GM19239 (cell line): ENCODE data around the gene CPE.
"Not testable (repeated sequence)": the region's sequence is repeated elsewhere in the genome, so short reads cannot be mapped to it uniquely, and the experiment has no call there.

ENCODE experiments used
- DNase-seq: peaks from one replicate; pipeline ENCODE4 v3.0.0; 2011; ENCODE audit warnings: low spot score; ENCODE audit not compliant: insufficient read length
- FAIRE-seq: peaks from 2 replicates; lab custom pipeline; 2011; peaks lifted over from hg19 to GRCh38; lab: Jason Lieb, UNC

Gene CPE

DNA sequence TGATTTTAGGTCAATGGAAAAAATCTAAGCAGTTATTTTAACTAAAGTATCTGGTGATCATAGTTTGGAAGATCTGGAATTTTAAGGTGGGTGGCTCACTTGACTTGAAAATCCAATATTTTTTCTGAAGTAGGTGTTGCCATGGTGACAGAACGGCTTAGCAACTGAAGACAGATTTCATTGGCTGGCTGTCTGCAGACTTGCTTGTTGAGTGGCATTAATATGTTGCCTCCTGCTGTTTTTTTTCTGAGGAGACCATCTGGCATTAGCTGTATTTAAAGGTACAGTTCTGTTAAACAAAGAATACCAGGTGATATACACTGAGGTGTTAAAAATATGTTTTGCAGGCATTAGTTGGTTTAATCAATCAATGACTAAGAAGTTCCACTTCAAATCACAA lies 19.8 kb downstream of the CPE start:
- DNase-seq (no peak), FAIRE-seq (no peak)

DNA sequence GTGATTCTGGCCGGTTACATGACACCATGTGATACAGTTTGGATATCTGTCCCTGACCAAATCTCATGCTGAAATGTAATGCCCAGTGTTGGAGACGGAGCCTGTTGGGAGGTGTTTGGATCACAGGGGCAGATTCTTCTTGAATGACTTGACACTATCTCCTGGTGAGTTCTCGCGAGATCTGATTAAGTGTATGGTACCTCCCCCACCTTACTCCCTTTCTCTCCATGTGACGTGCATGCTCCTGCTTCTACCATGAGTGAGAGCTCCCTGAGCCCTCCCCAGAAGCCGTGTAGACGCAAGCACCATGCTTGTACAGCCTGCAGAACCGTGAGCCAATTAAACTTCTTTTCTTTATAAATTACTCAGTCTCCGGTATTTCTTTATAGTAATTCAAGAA lies 23.6 kb downstream of the CPE start:
- DNase-seq (no peak), FAIRE-seq (no peak)

DNA sequence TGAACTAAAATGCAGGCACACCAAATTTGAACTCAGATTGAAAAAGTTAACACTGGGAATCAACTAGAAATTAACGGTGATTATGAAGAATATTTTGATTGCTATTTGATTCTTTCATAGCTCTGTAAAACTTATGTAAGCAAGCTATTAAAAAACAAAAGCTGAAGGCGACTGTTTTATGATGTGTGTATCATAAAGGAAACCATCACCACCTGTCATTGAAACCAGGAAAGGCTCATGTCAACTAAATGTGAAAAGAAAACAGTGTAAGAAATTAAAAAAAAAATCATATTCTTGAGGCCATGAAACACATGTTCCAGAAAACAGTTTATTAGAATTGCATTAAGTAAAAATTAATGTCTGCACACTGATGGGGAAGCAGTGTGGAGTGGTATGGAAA lies 24.2 kb downstream of the CPE start:
- FAIRE-seq: no peak
- no peak for DNase-seq

DNA sequence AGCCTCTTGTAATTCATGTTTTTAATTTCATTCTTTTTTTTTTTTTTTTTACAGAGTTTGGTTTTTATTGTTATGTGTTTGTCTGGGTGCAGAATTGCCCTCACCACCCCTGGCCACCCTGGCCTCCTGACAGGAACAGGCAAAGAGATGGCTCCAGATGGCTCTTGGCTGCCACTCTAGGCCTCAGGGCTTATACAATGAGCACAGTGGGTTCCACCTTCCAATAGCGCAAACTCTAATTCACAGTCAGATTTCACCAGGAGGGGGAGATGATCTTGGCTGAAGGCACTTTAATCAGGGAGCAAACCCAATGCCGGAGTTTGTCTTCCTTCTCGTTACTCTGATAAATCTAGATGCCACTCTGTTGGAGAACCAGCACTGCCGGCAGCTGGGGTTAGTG lies 24.8 kb downstream of the CPE start:
- FAIRE-seq (no peak), DNase-seq (no peak)

DNA sequence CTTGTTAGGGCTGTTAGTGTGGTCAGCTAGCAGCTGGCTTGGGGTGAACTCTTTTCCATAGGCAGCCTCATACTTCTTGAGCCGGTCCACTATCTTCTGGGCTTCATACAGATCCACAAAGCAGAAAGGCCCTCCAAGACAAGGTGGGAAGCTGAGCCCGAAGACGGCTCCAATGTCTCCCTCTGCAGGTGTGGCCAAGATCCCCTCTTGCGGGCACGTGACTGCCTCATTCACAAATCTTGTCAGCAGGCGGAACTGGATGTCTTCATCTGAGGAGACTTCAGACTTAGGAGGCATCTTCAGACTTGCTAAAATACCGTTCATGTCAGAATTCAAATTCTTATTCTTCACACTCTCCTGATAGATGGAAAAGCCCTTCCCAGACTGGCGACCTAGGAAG lies 25.3 kb downstream of the CPE start:
- no peak for DNase-seq
- no peak for FAIRE-seq

DNA sequence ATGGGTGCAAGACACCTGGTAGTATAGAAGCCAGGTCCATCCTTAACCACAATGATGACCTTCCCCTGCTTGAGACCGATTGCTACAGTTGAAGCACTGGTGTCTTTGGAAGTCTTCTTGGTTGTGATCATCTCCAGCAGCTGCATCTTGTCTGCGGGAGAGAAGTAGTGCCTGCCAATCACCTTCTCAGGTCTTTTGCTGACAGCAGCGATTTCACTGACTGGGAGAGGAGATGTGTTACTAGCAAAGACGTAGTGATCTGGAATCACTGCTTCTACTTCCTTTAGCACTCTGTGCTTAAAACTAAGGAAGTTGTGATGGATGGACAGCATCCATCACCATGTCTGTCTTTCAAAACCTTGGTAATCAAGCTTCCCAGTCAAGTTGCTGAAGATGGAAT lies 25.9 kb downstream of the CPE start:
- DNase-seq: no peak
- FAIRE-seq: no peak

DNA sequence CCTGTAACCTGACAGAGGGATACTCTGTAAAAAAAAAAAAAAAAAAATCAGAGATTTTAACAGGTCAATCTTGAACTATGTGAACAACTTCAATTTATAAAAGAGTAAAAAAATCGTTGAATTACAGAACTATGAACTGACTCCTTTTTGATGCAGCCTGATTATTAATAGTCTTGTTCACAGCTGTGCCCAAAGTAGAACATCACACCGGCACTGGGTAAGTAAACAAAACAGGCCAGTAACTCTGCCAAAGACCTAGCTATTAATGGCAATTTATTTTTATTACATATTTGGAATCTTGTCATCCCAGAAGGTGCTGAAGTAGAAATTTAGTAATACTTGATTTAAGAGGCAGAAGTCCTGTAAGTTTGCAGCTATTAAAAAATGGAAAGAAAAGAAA lies 31.4 kb downstream of the CPE start:
- FAIRE-seq (no peak), DNase-seq (no peak)

DNA sequence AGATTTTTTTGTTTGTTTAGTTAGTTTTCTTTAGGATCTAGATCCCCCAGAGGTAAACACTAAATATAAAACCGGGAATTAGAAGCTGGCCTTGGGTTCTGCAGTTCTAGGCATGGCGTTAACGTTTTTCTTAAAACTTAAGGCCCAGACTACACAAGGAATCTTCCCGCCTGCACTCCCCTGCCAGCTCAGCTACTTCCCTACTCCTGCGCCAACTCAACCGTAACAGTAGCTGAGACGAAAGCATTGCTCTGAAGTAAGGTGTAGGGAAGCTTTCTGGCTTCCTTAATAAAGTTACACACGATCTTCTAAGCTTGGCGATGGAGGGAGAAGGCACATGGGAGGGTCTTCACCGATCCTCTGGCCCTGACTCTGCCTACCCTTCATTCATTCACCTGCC lies 37.1 kb downstream of the CPE start:
- FAIRE-seq: no peak
- DNase-seq: no peak

DNA sequence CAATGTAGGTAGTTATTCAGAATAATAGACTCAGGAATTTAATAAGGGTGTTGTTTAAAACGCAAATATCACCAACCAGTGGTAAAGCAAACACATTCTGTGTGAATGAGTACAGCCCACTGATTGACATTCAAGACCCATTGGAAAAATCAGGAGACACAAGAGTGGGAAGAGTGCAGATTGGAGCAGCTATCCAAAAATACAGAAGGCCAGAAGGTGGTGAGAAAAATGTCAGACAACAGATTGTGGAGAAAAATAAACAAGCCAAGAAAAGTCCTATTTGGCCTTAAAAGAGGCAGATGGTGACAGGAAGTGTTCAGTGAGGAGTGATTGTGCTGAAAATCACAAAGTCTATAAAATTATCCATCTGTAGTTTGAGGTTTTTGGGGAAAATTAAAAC lies 39.3 kb downstream of the CPE start:
- no peak for FAIRE-seq
- no peak for DNase-seq

DNA sequence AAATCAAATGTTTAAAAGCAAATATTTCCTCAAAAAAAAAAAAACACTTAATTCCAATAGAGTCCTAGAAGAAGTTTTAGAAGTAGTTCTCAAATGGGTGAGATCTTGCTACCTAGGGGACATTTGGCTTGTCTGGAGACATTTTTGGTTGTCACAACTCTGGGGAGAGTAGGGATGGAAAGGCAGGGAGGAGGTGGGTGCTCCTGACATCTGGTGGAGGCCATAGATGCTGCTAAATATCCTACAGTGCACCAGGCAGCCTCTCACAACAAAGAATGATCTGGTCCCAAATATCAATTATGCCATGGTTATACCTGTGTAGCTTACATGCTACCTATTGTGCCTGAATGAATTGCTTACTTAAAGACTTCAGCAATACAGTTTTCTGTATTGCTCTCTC lies 46.8 kb downstream of the CPE start:
- DNase-seq (no peak), FAIRE-seq (no peak)

DNA sequence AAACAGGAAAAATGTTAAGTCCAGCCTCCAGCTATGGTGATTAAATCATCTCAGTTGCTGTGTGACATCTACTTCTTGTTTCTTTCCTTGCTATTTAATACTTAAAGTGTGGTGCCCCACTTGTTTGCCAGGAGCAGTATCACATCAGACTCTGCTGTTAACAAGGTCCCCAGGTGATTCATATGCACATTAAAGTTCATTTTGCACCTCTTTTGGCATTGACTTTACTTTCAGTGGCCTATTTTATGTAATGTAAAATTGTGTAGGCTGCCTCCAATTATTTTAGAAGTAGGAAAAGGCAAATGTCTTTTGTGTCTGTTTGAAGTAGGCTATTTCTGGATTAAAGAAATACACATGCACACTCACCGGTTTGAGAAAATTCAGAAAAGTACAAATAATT lies 47.5 kb downstream of the CPE start:
- FAIRE-seq (no peak), DNase-seq (no peak)

DNA sequence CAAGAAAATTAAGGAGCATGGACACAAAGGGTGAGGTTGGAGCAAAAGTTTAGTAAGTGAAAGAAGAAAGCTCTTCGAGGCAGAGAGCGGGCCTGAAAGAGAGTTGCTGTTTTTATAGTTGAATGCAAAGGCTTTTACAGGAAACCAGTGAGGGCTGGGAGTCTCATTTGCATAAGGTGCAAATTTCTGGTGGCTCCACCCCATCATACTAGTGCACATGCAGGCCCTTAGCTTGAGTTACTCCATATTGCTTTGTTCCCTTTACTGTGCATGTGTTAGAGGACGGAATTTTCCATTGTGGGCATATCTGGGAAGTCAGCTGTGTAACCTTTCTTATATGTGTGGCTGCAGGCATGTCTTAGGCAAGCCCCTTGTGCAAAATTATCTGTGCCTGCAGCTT lies 48.0 kb downstream of the CPE start:
- DNase-seq (no peak), FAIRE-seq (no peak)

DNA sequence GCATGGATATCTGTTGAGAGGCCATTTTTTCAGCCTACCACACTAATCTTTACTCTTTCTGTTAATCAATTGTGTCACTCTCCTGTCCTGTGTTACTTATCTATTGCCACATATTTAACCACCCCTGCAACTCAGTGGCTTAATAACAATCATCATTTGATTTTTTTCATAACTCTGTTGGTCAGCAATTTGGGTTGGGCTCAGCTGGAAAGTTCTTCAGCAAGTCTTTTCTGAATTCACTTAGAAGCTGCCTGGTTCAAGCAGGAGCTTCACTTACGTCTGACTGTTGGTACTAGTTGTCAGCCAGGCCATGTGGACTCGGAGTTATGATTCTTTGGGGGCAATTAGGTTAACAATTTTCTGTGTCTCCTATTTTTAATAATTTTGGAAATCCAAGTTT lies 50.1 kb downstream of the CPE start:
- FAIRE-seq (no peak), DNase-seq (no peak)

DNA sequence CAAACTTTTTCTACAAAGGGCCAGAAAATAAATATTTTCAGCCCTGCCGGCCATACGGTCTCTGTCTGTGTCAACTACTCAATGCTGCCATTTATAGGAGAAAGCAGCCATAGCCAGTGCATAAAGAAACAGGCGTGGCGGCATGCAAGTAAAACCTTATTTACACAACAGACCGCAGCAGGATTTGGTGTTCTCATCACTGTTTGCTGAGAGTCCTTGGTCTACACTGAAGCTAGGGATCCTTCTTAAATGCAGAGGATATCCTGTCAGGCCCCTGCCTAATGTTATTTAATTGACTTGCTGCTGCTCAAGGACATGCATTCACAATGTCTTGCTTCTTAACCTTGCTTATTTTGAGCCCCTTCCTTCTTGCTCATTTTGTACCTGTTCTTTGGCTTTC lies 54.7 kb downstream of the CPE start:
- FAIRE-seq: no peak
- DNase-seq: no peak

DNA sequence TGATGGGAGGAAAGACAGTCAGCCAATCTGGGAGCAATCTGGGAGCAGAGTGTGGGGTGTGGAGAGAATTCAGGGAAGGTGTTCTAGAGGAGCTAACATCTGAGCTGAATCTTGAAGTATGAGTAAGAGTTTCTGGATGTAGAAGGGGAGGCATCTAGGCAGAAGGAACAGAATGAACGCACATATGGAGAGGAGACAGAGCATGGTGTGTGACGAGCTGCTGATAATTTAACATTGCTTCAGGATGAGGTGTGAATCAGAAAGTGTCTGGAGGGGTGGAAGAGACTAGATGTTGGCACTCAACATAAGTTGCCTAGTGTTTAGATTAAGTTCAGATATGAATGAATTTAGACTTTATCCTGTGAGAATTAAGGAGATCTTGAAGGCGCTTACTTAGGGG lies 58.9 kb downstream of the CPE start:
- FAIRE-seq: no peak
- DNase-seq: no peak

DNA sequence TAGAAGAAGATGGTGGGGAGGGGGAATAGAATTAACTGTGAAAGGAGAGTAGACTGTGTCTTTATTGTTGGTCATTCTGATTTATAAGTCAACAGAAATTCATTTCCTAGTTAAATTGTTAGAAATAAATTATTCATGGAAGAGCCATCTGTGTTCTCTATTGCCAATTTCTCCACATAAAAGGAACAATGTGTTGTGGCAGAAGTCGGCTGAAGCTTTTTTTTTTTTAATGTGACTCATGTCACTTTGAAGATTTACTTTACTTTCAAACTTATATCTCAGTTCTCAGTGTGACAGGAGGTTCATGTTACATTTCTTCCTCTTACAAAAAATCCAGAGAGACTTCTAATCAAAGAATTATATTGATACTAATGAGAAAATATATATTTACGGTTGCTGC lies 60.5 kb downstream of the CPE start:
- FAIRE-seq: no peak
- no peak for DNase-seq

DNA sequence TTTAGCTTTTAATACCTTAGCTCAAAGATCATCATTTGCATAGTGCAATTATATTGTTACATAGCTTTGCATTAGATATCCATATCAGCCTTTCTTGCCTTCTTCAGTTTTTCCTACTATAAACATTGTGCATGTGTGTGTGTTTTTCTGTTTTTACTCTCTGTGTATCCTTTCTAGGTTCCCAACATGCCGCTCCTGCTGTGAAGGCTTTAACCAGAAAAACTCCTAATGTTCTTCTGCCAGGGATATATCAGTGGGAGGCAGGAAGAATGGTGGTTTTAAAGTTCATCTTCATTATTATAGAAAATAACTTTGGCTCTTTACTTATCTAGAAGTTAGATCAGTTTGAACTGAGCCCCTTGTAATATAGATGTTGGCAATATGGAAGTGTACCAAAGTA lies 61.2 kb downstream of the CPE start:
- FAIRE-seq (no peak), DNase-seq (no peak)

DNA sequence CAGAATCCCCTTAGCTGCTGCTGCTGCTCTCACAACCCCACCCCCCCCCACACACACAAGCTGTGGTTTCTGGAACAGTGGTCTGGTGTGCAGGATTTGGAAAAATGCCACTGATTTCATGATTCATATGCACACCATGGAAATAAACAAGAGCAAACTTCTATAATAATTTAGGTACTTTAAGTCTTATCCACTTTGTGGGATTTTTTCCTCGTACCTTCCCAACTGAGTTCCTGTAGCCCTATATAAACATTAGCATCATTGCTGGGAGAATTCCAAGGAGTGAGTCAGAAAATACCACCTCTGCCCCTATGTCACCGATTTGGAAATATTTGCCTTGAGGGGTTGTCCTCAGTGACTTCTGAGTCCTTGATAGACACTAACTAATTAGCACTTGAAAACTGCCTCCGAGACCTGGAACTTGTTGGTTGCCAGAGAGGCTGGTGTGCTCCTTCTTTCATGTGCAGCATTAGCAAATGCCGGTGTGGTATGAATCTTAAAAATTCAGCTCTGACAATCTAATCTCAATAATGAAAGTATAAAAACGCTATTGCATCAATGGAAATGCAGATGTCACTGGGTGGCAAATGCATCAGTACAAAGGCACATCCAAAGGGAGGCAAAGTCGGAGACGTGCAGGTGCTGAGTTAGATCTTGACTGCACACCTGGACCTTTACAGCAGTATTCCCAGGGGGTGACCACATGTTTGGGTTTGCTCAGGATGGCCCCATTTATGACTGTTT lies 61.8 kb downstream of the CPE start:
- DNase-seq (no peak), FAIRE-seq (no peak)

DNA sequence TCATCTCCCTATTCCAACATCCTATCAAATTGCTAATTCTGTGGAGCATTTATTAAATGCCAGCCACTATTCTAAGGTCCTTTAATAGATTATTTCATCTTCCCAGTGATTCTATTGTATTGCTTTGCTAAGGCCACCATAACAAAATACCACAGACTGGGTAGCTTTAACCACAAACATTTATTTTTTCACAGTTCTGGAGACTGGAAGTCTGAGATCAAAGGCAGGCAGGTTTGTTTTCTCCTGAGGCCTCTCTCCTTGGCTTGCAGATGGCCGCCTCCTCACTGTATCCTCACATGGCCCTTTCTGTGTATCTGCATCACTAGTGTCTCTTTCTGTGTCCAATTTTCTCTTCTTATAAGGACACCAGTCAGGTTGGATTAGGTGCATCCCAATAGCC lies 64.5 kb downstream of the CPE start:
- FAIRE-seq (no peak), DNase-seq (no peak)

DNA sequence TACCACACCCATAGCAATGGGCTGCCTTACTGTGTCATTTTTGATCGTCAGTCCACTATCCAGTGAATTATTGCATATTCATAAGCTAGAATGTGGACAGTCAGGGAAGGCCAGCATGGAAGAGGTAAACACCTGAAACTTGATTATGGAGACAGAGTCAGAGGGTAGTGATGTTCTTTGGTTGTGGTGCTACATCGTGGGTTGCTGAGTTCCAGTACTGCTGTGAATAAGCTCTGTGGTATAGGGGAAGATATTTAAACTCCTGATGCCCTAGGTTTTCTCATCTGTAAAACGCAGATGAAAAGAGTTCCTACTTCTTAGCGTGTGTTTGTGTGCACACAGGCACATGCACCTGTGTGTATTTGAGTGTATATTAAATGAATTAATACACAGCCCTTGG lies 69.9 kb downstream of the CPE start:
- FAIRE-seq (no peak), DNase-seq (no peak)

DNA sequence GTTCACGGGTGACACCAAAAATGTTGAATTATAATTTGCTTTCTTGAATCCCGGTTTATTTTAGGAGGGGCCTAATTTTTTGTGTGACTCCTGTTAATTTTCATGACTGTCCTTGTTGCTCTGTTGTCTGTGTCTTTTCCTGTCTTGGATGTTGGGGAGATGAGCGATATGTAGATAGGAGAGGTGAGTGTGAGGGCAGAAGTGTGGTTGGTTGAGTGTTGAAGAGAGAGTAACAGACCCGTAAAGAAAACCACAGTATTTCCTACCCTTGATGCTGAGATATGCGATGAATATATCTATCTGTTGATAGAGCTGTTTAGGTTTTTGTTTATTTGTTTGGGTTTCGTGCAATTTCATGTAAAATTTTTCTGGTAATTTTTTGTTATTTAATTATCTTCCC lies 70.5 kb downstream of the CPE start:
- FAIRE-seq: no peak
- DNase-seq: no peak

DNA sequence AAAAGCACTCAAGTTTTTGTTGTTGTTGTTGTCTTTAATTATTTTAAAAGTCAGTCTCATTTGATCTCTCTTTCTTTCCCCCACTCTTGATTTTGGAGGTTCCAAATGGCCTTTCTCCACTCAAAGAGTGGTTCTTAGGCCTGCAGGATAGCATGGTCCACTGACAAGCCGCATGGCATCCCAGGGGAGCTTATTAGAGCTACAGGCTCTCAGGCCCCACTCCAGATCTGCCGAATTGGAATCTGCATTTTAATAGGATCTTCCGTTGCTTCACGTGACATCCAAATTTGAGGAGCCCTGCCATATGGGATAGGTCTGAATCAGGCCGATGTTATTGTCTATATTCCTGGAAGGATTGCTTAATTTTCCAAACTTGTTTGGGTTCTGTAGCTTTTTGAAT lies 72.1 kb downstream of the CPE start:
- FAIRE-seq: no peak
- DNase-seq: no peak

DNA sequence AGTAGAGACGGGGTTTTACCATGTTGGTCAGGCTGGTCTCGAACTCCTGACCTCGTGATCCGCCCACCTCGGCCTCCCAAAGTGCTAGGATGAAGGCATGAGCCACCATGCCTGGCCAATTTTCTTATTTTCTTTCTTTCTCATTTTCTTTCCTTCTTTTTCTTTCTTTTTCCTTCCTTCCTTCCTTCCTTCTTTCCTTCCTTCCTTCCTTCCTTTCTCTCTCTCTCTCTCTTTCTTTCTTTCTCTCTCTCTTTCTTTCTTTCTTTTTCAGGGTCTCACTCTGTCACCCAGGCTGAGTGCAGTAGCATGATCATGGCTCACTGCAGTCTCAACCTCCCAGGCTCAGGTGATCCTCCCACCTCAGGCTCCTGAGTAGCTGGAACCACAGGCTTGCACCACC lies 74.3 kb downstream of the CPE start:
- DNase-seq, FAIRE-seq: not testable (repeated sequence)
